WTC11 (cell line): Measurements from ENCODE around the gene NUAK1.

Source experiments
- CBFB ChIP-seq: sonication (generic); formaldehyde crosslinking; IDR thresholded peaks from 2 replicates; pipeline ENCODE4 v1.8.1; 2022; ENCODE audit warnings: mild to moderate bottlenecking, low read depth, missing genetic modification reagents
- CTCF ChIP-seq: fragments of 200-600 bp; IDR thresholded peaks from 2 replicates; pipeline ENCODE4 v1.8.0; 2022; ENCODE audit warnings: antibody characterized with exemption
- E2F5 ChIP-seq: sonication (generic); formaldehyde crosslinking; IDR thresholded peaks from 2 replicates; pipeline ENCODE4 v1.8.1; 2022; ENCODE audit warnings: mild to moderate bottlenecking, moderate library complexity, missing genetic modification reagents
- GTF2I ChIP-seq: fragments of 250-450 bp; sonication (Bioruptor Pico); conservative IDR thresholded peaks from 2 replicates; pipeline ENCODE4 v1.4.0; 2021; ENCODE audit warnings: mild to moderate bottlenecking
- IRF2 ChIP-seq: sonication (generic); formaldehyde crosslinking; IDR thresholded peaks from 2 replicates; pipeline ENCODE4 v1.8.0; 2022; ENCODE audit warnings: low read depth, missing genetic modification reagents, borderline replicate concordance
- MAX ChIP-seq: sonication (generic); formaldehyde crosslinking; IDR thresholded peaks from 2 replicates; pipeline ENCODE4 v1.8.0; 2022; ENCODE audit warnings: mild to moderate bottlenecking, missing genetic modification reagents
- NR1H2 ChIP-seq: sonication (generic); formaldehyde crosslinking; IDR thresholded peaks from 2 replicates; pipeline ENCODE4 v1.9.0; 2021; ENCODE audit warnings: mild to moderate bottlenecking, moderate library complexity, missing genetic modification reagents
- USF2 ChIP-seq: sonication (generic); formaldehyde crosslinking; IDR thresholded peaks from 2 replicates; pipeline ENCODE4 v1.8.1; 2023; ENCODE audit warnings: mild to moderate bottlenecking, missing genetic modification reagents, moderate library complexity

GRCh38 chr12:106049546-106049945 is 89.2 kb downstream of the NUAK1 start:
- no peak for TF ChIP-seq NR1H2 (CRISPR knock-in tag)
- no peak for TF ChIP-seq MAX (CRISPR knock-in tag)
- no peak for TF ChIP-seq CTCF
- TF ChIP-seq USF2 (CRISPR knock-in tag), result no peak
- TF ChIP-seq IRF2 (CRISPR knock-in tag), result no peak
- no peak for TF ChIP-seq GTF2I
- no peak for TF ChIP-seq E2F5 (CRISPR knock-in tag)
- no peak for TF ChIP-seq CBFB
